Tibial artery (tissue), 4 donors: Measurements from ENCODE around the gene RAP1GAP2.

ENCODE experiments used
- DNase-seq, 2 donors: peaks; one replicate each; pipeline ENCODE4 v3.0.0-alpha.2; 2019
- H3K27ac ChIP-seq, 2 donors: fragments of 200-600 bp; sonication (generic) in 1 of 2; 1 replicate in 1 of 2; 2 replicates in 1 of 2; pipeline ENCODE4 v1.5.1; 2018 to 2019; ENCODE audit warnings: mild to moderate bottlenecking in 1 of 2
- H3K27me3 ChIP-seq, 2 donors: fragments of 200-600 bp; sonication (generic) in 1 of 2; one replicate each; pipeline versions ENCODE4 v1.5.1 to v1.6.0; 2016 to 2019
- H3K36me3 ChIP-seq, 3 donors: fragments of 200-600 bp; sonication (generic) in 2 of 3; one replicate each; pipeline ENCODE4 v1.5.1; 2016 to 2019; ENCODE audit warnings: mild to moderate bottlenecking in 2 of 3
- H3K4me1 ChIP-seq, 4 donors: fragments of 200-600 bp; sonication (generic) in 2 of 4; 1 replicate in 3 of 4; 2 replicates in 1 of 4; pipeline ENCODE4 v1.5.1; 2016 to 2019
- H3K4me3 ChIP-seq, 2 donors: fragments of 200-600 bp; sonication (generic) in 1 of 2; 1 replicate in 1 of 2; 2 replicates in 1 of 2; pipeline ENCODE4 v1.5.1; 2018 to 2019; ENCODE audit warnings: mild to moderate bottlenecking in 2 of 2
- H3K9me3 ChIP-seq, 3 donors: fragments of 200-600 bp; sonication (generic) in 1 of 3; one replicate each; pipeline ENCODE4 v1.5.1; 2016 to 2019
- CTCF ChIP-seq, 2 experiments: fragments of 200-600 bp in 1 of 2; fragments of 450-650 bp in 1 of 2; IDR thresholded peaks; one replicate each; pipeline ENCODE4 v1.5.1; 2017 to 2019; ENCODE audit warnings: antibody characterized with exemption in 2 of 2, mild to moderate bottlenecking in 1 of 2, moderate library complexity in 1 of 2
- intact Hi-C: fragments of 100-400 bp; cut with DNase I; formaldehyde crosslinking; loops from one replicate; pipeline ENCODE4 v1.15.0; 2023; ENCODE audit warnings: low total_unique reads

RAP1GAP2 gene

GRCh38 chr17:2865228-2865627, 69.0 kb downstream of the RAP1GAP2 start:
- no peak for TF ChIP-seq CTCF (IDR thresholded peaks at IDR 0.05)
- Histone ChIP-seq H3K27ac (no peak overlapping the region), H3K36me3 (no peaks in the 10 kb centered on the region), H3K4me3 (no peak overlapping the region), H3K9me3 (no peaks in the 10 kb centered on the region), H3K27me3 (no peaks in the 10 kb centered on the region), H3K4me1 (peaks cover 0 to 10% (median 0%) of the 10 kb centered on the region in 4 donors)
- no peak for DNase-seq
- intact Hi-C loops = no loop called here

- H3K9me3 ChIP-seq = no peaks in the 10 kb centered on the region
- H3K27me3 ChIP-seq = no peaks in the 10 kb centered on the region
- H3K4me1 ChIP-seq = peaks cover 0 to 10% (median 0%) of the 10 kb centered on the region in 4 donors
- no peak overlapping the region for H3K27ac ChIP-seq
- intact Hi-C loops = no loop called here
- no peak for DNase-seq
- peak in 1 of 2 experiments; percentile 4 for TF ChIP-seq CTCF (IDR thresholded peaks at IDR 0.05)
- no peaks in the 10 kb centered on the region for H3K36me3 ChIP-seq
- no peak overlapping the region for H3K4me3 ChIP-seq
These were observed 71.5 kb downstream of the RAP1GAP2 start for GRCh38 chr17:2867441-2868424.

GRCh38 chr17:2869604-2870003, 73.4 kb downstream of the RAP1GAP2 start:
- Histone ChIP-seq H3K27ac (no peak overlapping the region), H3K4me1 (peaks cover 0 to 10% (median 0%) of the 10 kb centered on the region in 4 donors)
- intact Hi-C loops = no loop called here

GRCh38 chr17:2871205-2871604, 75.0 kb downstream of the RAP1GAP2 start:
- no peak for TF ChIP-seq CTCF (IDR thresholded peaks at IDR 0.05)
- H3K4me1 ChIP-seq = peaks cover 0 to 10% (median 0%) of the 10 kb centered on the region in 4 donors
- DNase-seq = no peak
- H3K36me3 ChIP-seq = no peaks in the 10 kb centered on the region
- H3K4me3 ChIP-seq = no peak overlapping the region
- intact Hi-C loops = no loop called here
- no peaks in the 10 kb centered on the region for H3K27me3 ChIP-seq
- H3K9me3 ChIP-seq = no peaks in the 10 kb centered on the region
- H3K27ac ChIP-seq = no peak overlapping the region

More at GRCh38 chr17:2869604-2870003, 73.4 kb downstream of the RAP1GAP2 start:
- Histone ChIP-seq H3K9me3 (no peaks in the 10 kb centered on the region), H3K36me3 (no peaks in the 10 kb centered on the region), H3K27me3 (no peaks in the 10 kb centered on the region), H3K4me3 (no peak overlapping the region)
- no peak for DNase-seq
- TF ChIP-seq CTCF (IDR thresholded peaks at IDR 0.05) = no peak

GRCh38 chr17:2871720-2872119, 75.5 kb downstream of the RAP1GAP2 start:
- intact Hi-C loops = no loop called here
- Histone ChIP-seq H3K27ac (no peak overlapping the region), H3K4me3 (no peak overlapping the region), H3K36me3 (no peaks in the 10 kb centered on the region), H3K4me1 (peaks cover 0 to 10% (median 0%) of the 10 kb centered on the region in 4 donors), H3K9me3 (no peaks in the 10 kb centered on the region), H3K27me3 (no peaks in the 10 kb centered on the region)
- DNase-seq = no peak
- TF ChIP-seq CTCF (IDR thresholded peaks at IDR 0.05) = no peak
